CD14-positive monocyte (primary cell): ENCODE measurements around the gene KRT74. TPM values are rescaled to one million over a fixed set of nuclear protein-coding genes. Genes with fewer than 3 reads are reported as not detected.

Experiments
- DNase-seq, 3 donors: peaks; one replicate each; pipeline ENCODE4 v3.0.0-alpha.2; 2011 to 2022
- H2AFZ ChIP-seq: 2 replicates; pipeline ENCODE4 v1.6.0; 2012; ENCODE audit warnings: mild to moderate bottlenecking, low read depth, low read length, inconsistent platforms; ENCODE audit not compliant: insufficient read depth, poor library complexity, severe bottlenecking
- H3K27ac ChIP-seq, 2 donors: 1 replicate in 1 of 2; 2 replicates in 1 of 2; pipeline ENCODE4 v1.5.1; 2012 to 2013; ENCODE audit warnings: low read length in 2 of 2, control low read depth in 1 of 2, inconsistent platforms in 1 of 2, low read depth in 1 of 2, mild to moderate bottlenecking in 1 of 2
- H3K27me3 ChIP-seq, 2 donors: one replicate each; pipeline versions ENCODE4 v1.6.0 to v1.6.1; 2011 to 2013; ENCODE audit warnings: low read length in 2 of 2; ENCODE audit not compliant: control insufficient read depth in 2 of 2, insufficient read depth in 2 of 2
- H3K36me3 ChIP-seq, 2 donors: replicated peaks in 1 of 2; 1 replicate in 1 of 2; 2 replicates in 1 of 2; pipeline versions ENCODE4 v1.5.1 to v1.6.1; 2012 to 2013; ENCODE audit warnings: low read length in 2 of 2, control low read depth in 1 of 2, inconsistent platforms in 1 of 2, mild to moderate bottlenecking in 1 of 2; ENCODE audit not compliant: insufficient read depth in 2 of 2, control insufficient read depth in 1 of 2
- H3K4me1 ChIP-seq, 2 donors: 1 replicate in 1 of 2; 2 replicates in 1 of 2; pipeline versions ENCODE4 v1.5.1 to v1.6.1; 2012 to 2013; ENCODE audit warnings: low read length in 2 of 2, control low read depth in 1 of 2, inconsistent platforms in 1 of 2, mild to moderate bottlenecking in 1 of 2, moderate library complexity in 1 of 2; ENCODE audit not compliant: insufficient read depth in 2 of 2, control insufficient read depth in 1 of 2
- H3K4me2 ChIP-seq: replicated peaks from 2 replicates; pipeline ENCODE3; 2012; ENCODE audit warnings: low read length, moderate library complexity, mild to moderate bottlenecking; ENCODE audit not compliant: poor library complexity, severe bottlenecking; ENCODE audit errors: extremely low read depth
- H3K4me3 ChIP-seq, 3 experiments: fragments of 200-600 bp in 1 of 3; sonication (generic) in 1 of 3; replicated peaks in 1 of 3; 1 replicate in 2 of 3; 2 replicates in 1 of 3; pipeline ENCODE4 v1.5.1; 2011 to 2013; ENCODE audit warnings: low read length in 3 of 3, mild to moderate bottlenecking in 3 of 3, control low read depth in 2 of 3, low read depth in 2 of 3, inconsistent platforms in 1 of 3, moderate library complexity in 1 of 3
- H3K79me2 ChIP-seq: 2 replicates; pipeline ENCODE4 v1.6.0; 2012; ENCODE audit warnings: mild to moderate bottlenecking, control low read depth, inconsistent platforms, low read length, moderate library complexity; ENCODE audit not compliant: insufficient read depth
- H3K9ac ChIP-seq: 2 replicates; pipeline ENCODE4 v1.6.0; 2017; ENCODE audit warnings: low read length, mild to moderate bottlenecking; ENCODE audit not compliant: insufficient read depth, poor library complexity, severe bottlenecking
- H3K9me3 ChIP-seq, 2 donors: replicated peaks in 1 of 2; 1 replicate in 1 of 2; 2 replicates in 1 of 2; pipeline versions ENCODE4 v1.5.1 to v1.6.1; 2012 to 2013; ENCODE audit warnings: low read length in 2 of 2, control low read depth in 1 of 2; ENCODE audit not compliant: control insufficient read depth in 1 of 2, insufficient read depth in 1 of 2
- H4K20me1 ChIP-seq: 2 replicates; pipeline ENCODE4 v1.6.0; 2012; ENCODE audit warnings: mild to moderate bottlenecking, low read length, control low read depth, moderate library complexity; ENCODE audit not compliant: insufficient read depth
- H3K27ac Mint-ChIP-seq, 7 donors: one replicate each; pipeline ENCODE4 v1.8.0; 2020; ENCODE audit warnings: mild to moderate bottlenecking in 7 of 7, mixed read lengths in 7 of 7, moderate library complexity in 6 of 7, inconsistent platforms in 2 of 7
- H3K27me3 Mint-ChIP-seq, 3 donors: one replicate each; pipeline ENCODE4 v1.8.0; 2021 to 2022; ENCODE audit warnings: low read depth in 3 of 3, mild to moderate bottlenecking in 3 of 3, mixed read lengths in 3 of 3, moderate library complexity in 3 of 3, inconsistent platforms in 1 of 3
- H3K36me3 Mint-ChIP-seq, 2 donors: one replicate each; pipeline ENCODE4 v1.8.0; 2020; ENCODE audit warnings: mixed read lengths in 2 of 2, inconsistent platforms in 1 of 2, mild to moderate bottlenecking in 1 of 2
- H3K4me1 Mint-ChIP-seq: one replicate; pipeline ENCODE4 v1.8.0; 2020; ENCODE audit warnings: mild to moderate bottlenecking, mixed read lengths
- H3K4me3 Mint-ChIP-seq, 2 donors: one replicate each; pipeline ENCODE4 v1.8.0; 2020; ENCODE audit warnings: mild to moderate bottlenecking in 2 of 2, mixed read lengths in 2 of 2, moderate library complexity in 1 of 2
- H3K9me3 Mint-ChIP-seq, 7 donors: one replicate each; pipeline ENCODE4 v1.8.0; 2020 to 2022; ENCODE audit warnings: mixed read lengths in 7 of 7, mild to moderate bottlenecking in 6 of 7, moderate library complexity in 6 of 7, inconsistent platforms in 2 of 7
- CTCF ChIP-seq: fragments of 200-600 bp; IDR thresholded peaks from one replicate; pipeline ENCODE4 v1.8.0; 2022; ENCODE audit warnings: antibody characterized with exemption, mild to moderate bottlenecking
- WGBS: methylation state at CpG from one replicate; pipeline ENCODE4 v1.1.5; 2013; ENCODE audit warnings: missing lambda C conversion rate; ENCODE audit not compliant: insufficient coverage; 5-methylcytosine and 5-hydroxymethylcytosine counted together
- intact Hi-C, 2 donors: fragments of 100-400 bp; cut with micrococcal nuclease; formaldehyde crosslinking; loops; one replicate each; pipeline versions ENCODE4 v1.15.0 to v1.15.1; 2023
- polyA plus RNA-seq, 3 donors: library from polyadenylated mRNA; depleted of rRNA in 1 of 3; unstranded in 2 of 3; stranded (reverse) in 1 of 3; fragments of 300-500 nt in 2 of 3; fragments of >200 nt in 1 of 3; fragmentation: Illumina TruSeq in 2 of 3; gene quantifications; 1 replicate in 2 of 3; 2 replicates in 1 of 3; pipeline ENCODE4 v1.2.3, GENCODE V29; 2012 to 2021

The KRT74 gene
- polyA plus RNA-seq, 3 donors: not detected

- no peaks in the 10 kb centered on the region for H4K20me1 ChIP-seq
- H3K36me3 ChIP-seq: no peaks in the 10 kb centered on the region
- no peaks in the 10 kb centered on the region for H3K79me2 ChIP-seq
- no peaks in the 10 kb centered on the region for H3K9me3 ChIP-seq
- H3K4me2 ChIP-seq: no peak overlapping the region
- no peak overlapping the region for H3K27ac Mint-ChIP-seq
- no peaks in the 10 kb centered on the region for H3K4me1 ChIP-seq
- intact Hi-C loops: no loop called here
- H3K9ac ChIP-seq: no peak overlapping the region
- H3K27ac ChIP-seq: no peak overlapping the region
- no peaks in the 10 kb centered on the region for H3K27me3 ChIP-seq
- H3K27me3 Mint-ChIP-seq: peaks cover 2 to 13% (median 10%) of the 10 kb centered on the region in 3 donors
- no peak overlapping the region for H3K4me3 Mint-ChIP-seq
- 93% methylated on average over 6 of the region's 8 CpGs for WGBS
- no peak overlapping the region for H2AFZ ChIP-seq
- no peaks in the 10 kb centered on the region for H3K36me3 Mint-ChIP-seq
- no peak overlapping the region for H3K4me3 ChIP-seq
- no peak for DNase-seq
- H3K9me3 Mint-ChIP-seq: peaks cover 0 to 3% (median 0%) of the 10 kb centered on the region in 7 donors
- TF ChIP-seq CTCF: no peak
- no peaks in the 10 kb centered on the region for H3K4me1 Mint-ChIP-seq
Observed at GRCh38 chr12:52608826-52609630, 35.4 kb upstream of the KRT74 start.

GRCh38 chr12:52608161-52608560, 34.5 kb upstream of the KRT74 start:
- Histone ChIP-seq H4K20me1 (no peaks in the 10 kb centered on the region), H3K27ac (no peak overlapping the region), H3K9me3 (no peaks in the 10 kb centered on the region), H3K79me2 (no peaks in the 10 kb centered on the region), H3K36me3 (no peaks in the 10 kb centered on the region), H3K9ac (no peak overlapping the region), H3K4me1 (no peaks in the 10 kb centered on the region), H3K4me2 (no peak overlapping the region), H3K4me3 (no peak overlapping the region), H2AFZ (no peak overlapping the region), H3K27me3 (no peaks in the 10 kb centered on the region)
- Mint-ChIP-seq H3K36me3 (no peaks in the 10 kb centered on the region), H3K4me3 (no peak overlapping the region), H3K27ac (no peak overlapping the region), H3K4me1 (no peaks in the 10 kb centered on the region), H3K27me3 (peaks cover 2 to 15% (median 11%) of the 10 kb centered on the region in 3 donors), H3K9me3 (peaks cover 0 to 2% (median 0%) of the 10 kb centered on the region in 7 donors)
- 74% methylated on average over 6 of the region's 6 CpGs for WGBS
- intact Hi-C loops: no loop called here
- no peak for DNase-seq
- TF ChIP-seq CTCF: no peak
